HL-60 (cell line): ENCODE measurements around the gene DCC.

ENCODE experiments used
- DNase-seq, 2 experiments: peaks; one replicate each; pipeline ENCODE4 v3.0.0-alpha.2; 2010 to 2020; ENCODE audit warnings: low read depth in 1 of 2, low spot score in 1 of 2
- H3K27ac ChIP-seq: fragments of 250-450 bp; sonication (Bioruptor Pico); replicated peaks from 2 replicates; pipeline ENCODE4 v1.5.1; 2020; ENCODE audit warnings: mild to moderate bottlenecking, moderate library complexity
- H3K27me3 ChIP-seq: fragments of 250-450 bp; sonication (Bioruptor Pico); 2 replicates; pipeline ENCODE4 v1.5.1; 2021; ENCODE audit warnings: mild to moderate bottlenecking, moderate library complexity; ENCODE audit not compliant: insufficient read depth, poor library complexity, severe bottlenecking
- H3K4me3 ChIP-seq: replicated peaks from 2 replicates; pipeline ENCODE4 v1.5.1; 2011; ENCODE audit warnings: mild to moderate bottlenecking, control low read depth, low read length; ENCODE audit not compliant: insufficient read depth
- CTCF ChIP-seq: IDR thresholded peaks from one replicate; pipeline ENCODE4 v1.5.1; 2011; ENCODE audit warnings: low read length, control low read depth, inconsistent platforms; ENCODE audit not compliant: insufficient read depth
- GABPA ChIP-seq: IDR thresholded peaks from 2 replicates; pipeline ENCODE4 v1.6.1; 2012; ENCODE audit warnings: low read depth
- POLR2AphosphoS5 ChIP-seq: IDR thresholded peaks from 2 replicates; pipeline ENCODE4 v1.6.1; 2012; ENCODE audit warnings: low read depth
- REST ChIP-seq: IDR thresholded peaks from 2 replicates; pipeline ENCODE4 v1.6.1; 2012; ENCODE audit warnings: low read depth; ENCODE audit not compliant: insufficient replicate concordance
- SPI1 ChIP-seq: IDR thresholded peaks from 2 replicates; pipeline ENCODE4 v1.6.1; 2012; ENCODE audit warnings: low read depth, mild to moderate bottlenecking, borderline replicate concordance

Gene DCC

GRCh38 chr18:53147472-53147871 lies 807.5 kb downstream of the DCC start:
- Histone ChIP-seq H3K27ac (no peak overlapping the region), H3K27me3 (no peaks in the 10 kb centered on the region), H3K4me3 (no peak overlapping the region)
- no peak for TF ChIP-seq CTCF
- no peak for TF ChIP-seq GABPA
- TF ChIP-seq SPI1, result no peak
- no peak for TF ChIP-seq REST
- TF ChIP-seq POLR2AphosphoS5, result no peak
- DNase-seq, result no peak

GRCh38 chr18:53148123-53148522 lies 808.1 kb downstream of the DCC start:
- DNase-seq, result no peak
- H3K27me3 ChIP-seq, result no peaks in the 10 kb centered on the region
- no peak overlapping the region for H3K4me3 ChIP-seq
- TF ChIP-seq POLR2AphosphoS5 (no peak), GABPA (no peak), SPI1 (no peak), CTCF (no peak), REST (no peak)
- H3K27ac ChIP-seq, result no peak overlapping the region

GRCh38 chr18:53152476-53152875 lies 812.5 kb downstream of the DCC start:
- Histone ChIP-seq H3K27ac (no peak overlapping the region), H3K4me3 (no peak overlapping the region), H3K27me3 (no peaks in the 10 kb centered on the region)
- TF ChIP-seq CTCF (no peak), POLR2AphosphoS5 (no peak), REST (no peak), GABPA (no peak), SPI1 (no peak)
- DNase-seq, result no peak
